WTC11 (cell line): Measurements from ENCODE around the gene EEF1AKMT1. TPM values are rescaled to one million over a fixed set of nuclear protein-coding genes. Genes with fewer than 3 reads are reported as not detected.

Experiments used
- ATAC-seq: fragments of 200-7000 bp; cut with Tn5 transposase; 2 replicates; pipeline ENCODE4 v1.10.0; 2021; ENCODE audit warnings: mild to moderate bottlenecking, moderate library complexity
- CTCF ChIA-PET: fragments of 300-600 bp; sonication (Branson Sonifier 250); formaldehyde crosslinking; loops from one replicate; lab custom pipeline; 2021; ENCODE audit warnings: antibody characterized with exemption; lab: Charles Lee
- POLR2A ChIA-PET: fragments of 350-600 bp; sonication (Branson Sonifier 250); formaldehyde crosslinking; loops from one replicate; lab custom pipeline; 2021; ENCODE audit warnings: antibody characterized with exemption; lab: Charles Lee
- DNase-seq: peaks from one replicate; pipeline ENCODE4 v3.0.0; 2021; ENCODE audit warnings: low spot score
- H3K27ac Mint-ChIP-seq: 2 replicates; pipeline ENCODE4 v1.8.0; 2021; ENCODE audit warnings: mixed read lengths
- H3K27me3 Mint-ChIP-seq: 2 replicates; pipeline ENCODE4 v1.8.0; 2021; ENCODE audit warnings: low read depth, mild to moderate bottlenecking, moderate library complexity, mixed read lengths
- H3K36me3 Mint-ChIP-seq: 2 replicates; pipeline ENCODE4 v1.8.0; 2021; ENCODE audit warnings: mixed read lengths
- H3K4me1 Mint-ChIP-seq: 2 replicates; pipeline ENCODE4 v1.8.0; 2022; ENCODE audit warnings: mixed read lengths
- H3K4me3 Mint-ChIP-seq: 2 replicates; pipeline ENCODE4 v1.8.0; 2021; ENCODE audit warnings: mild to moderate bottlenecking, moderate library complexity, mixed read lengths
- H3K9me3 Mint-ChIP-seq: 2 replicates; pipeline ENCODE4 v1.8.0; 2021; ENCODE audit warnings: mixed read lengths
- ATF1 ChIP-seq: sonication (generic); formaldehyde crosslinking; IDR thresholded peaks from 2 replicates; pipeline ENCODE4 v1.8.1; 2023; ENCODE audit warnings: mild to moderate bottlenecking, moderate library complexity, missing genetic modification reagents
- CREB1 ChIP-seq: sonication (generic); formaldehyde crosslinking; IDR thresholded peaks from 2 replicates; pipeline ENCODE4 v1.8.0; 2023; ENCODE audit warnings: mild to moderate bottlenecking, missing genetic modification reagents
- ELF4 ChIP-seq: sonication (generic); formaldehyde crosslinking; IDR thresholded peaks from 2 replicates; pipeline ENCODE4 v1.8.1; 2022; ENCODE audit warnings: low read depth, mild to moderate bottlenecking, moderate library complexity, missing genetic modification reagents
- EMX1 ChIP-seq: fragments of 250-450 bp; sonication (Bioruptor Pico); IDR thresholded peaks from 2 replicates; pipeline ENCODE4 v1.8.0; 2021; ENCODE audit warnings: mild to moderate bottlenecking
- ESRRA ChIP-seq: sonication (generic); formaldehyde crosslinking; IDR thresholded peaks from 2 replicates; pipeline ENCODE4 v1.8.1; 2022; ENCODE audit warnings: mild to moderate bottlenecking, missing genetic modification reagents, borderline replicate concordance
- FOXJ3 ChIP-seq: sonication (generic); formaldehyde crosslinking; IDR thresholded peaks from 2 replicates; pipeline ENCODE4 v1.9.0; 2021; ENCODE audit warnings: missing genetic modification reagents, mild to moderate bottlenecking, borderline replicate concordance
- GABPB1 ChIP-seq: sonication (generic); formaldehyde crosslinking; IDR thresholded peaks from 2 replicates; pipeline ENCODE4 v1.8.1; 2023; ENCODE audit warnings: mild to moderate bottlenecking, missing genetic modification reagents
- JAZF1 ChIP-seq: fragments of 250-450 bp; sonication (Bioruptor Pico); IDR thresholded peaks from 2 replicates; pipeline ENCODE4 v1.9.0; 2021; ENCODE audit warnings: moderate library complexity, mild to moderate bottlenecking, inconsistent platforms
- JUN ChIP-seq: sonication (generic); formaldehyde crosslinking; IDR thresholded peaks from 2 replicates; pipeline ENCODE4 v1.8.0; 2023; ENCODE audit warnings: mild to moderate bottlenecking, missing genetic modification reagents
- MXD4 ChIP-seq: fragments of 250-450 bp; sonication (Bioruptor Pico); IDR thresholded peaks from 2 replicates; pipeline ENCODE4 v1.8.0; 2021; ENCODE audit warnings: mild to moderate bottlenecking, moderate library complexity, borderline replicate concordance
- NFYB ChIP-seq: sonication (generic); formaldehyde crosslinking; conservative IDR thresholded peaks from 2 replicates; pipeline ENCODE4 v1.8.0; 2022; ENCODE audit warnings: low read depth, missing genetic modification reagents
- RORB ChIP-seq: fragments of 250-450 bp; sonication (Bioruptor Pico); IDR thresholded peaks from 2 replicates; pipeline ENCODE4 v1.9.0; 2021; ENCODE audit warnings: mild to moderate bottlenecking
- SMAD4 ChIP-seq: sonication (generic); formaldehyde crosslinking; IDR thresholded peaks from 2 replicates; pipeline ENCODE4 v1.8.0; 2022; ENCODE audit warnings: mild to moderate bottlenecking, missing genetic modification reagents
- SOX15 ChIP-seq: fragments of 250-450 bp; sonication (Bioruptor Pico); IDR thresholded peaks from 2 replicates; pipeline ENCODE4 v1.9.0; 2021; ENCODE audit warnings: mild to moderate bottlenecking
- TCF7 ChIP-seq: sonication (generic); formaldehyde crosslinking; IDR thresholded peaks from 2 replicates; pipeline ENCODE4 v1.8.0; 2022; ENCODE audit warnings: mild to moderate bottlenecking, low read depth, missing genetic modification reagents, moderate library complexity
- ZNF138 ChIP-seq: sonication (generic); formaldehyde crosslinking; conservative IDR thresholded peaks from 2 replicates; pipeline ENCODE4 v1.8.1; 2022; ENCODE audit warnings: mild to moderate bottlenecking, moderate library complexity, missing genetic modification reagents
- ZNF263 ChIP-seq: sonication (generic); formaldehyde crosslinking; IDR thresholded peaks from 2 replicates; pipeline ENCODE4 v1.8.1; 2022; ENCODE audit warnings: low read depth, mild to moderate bottlenecking, moderate library complexity, missing genetic modification reagents
- ZNF416 ChIP-seq: fragments of 250-450 bp; sonication (Bioruptor Pico); IDR thresholded peaks from 2 replicates; pipeline ENCODE4 v1.9.0; 2021; ENCODE audit warnings: mild to moderate bottlenecking, inconsistent platforms
- ZNF423 ChIP-seq: fragments of 250-450 bp; sonication (Bioruptor Pico); IDR thresholded peaks from 2 replicates; pipeline ENCODE4 v2.1.2; 2022; ENCODE audit warnings: mild to moderate bottlenecking, moderate library complexity
- total RNA-seq: library from RNA; stranded (reverse); gene quantifications from 3 replicates; pipeline ENCODE4 v1.2.3, GENCODE V29; 2021
- TF ChIP-seq, protein P1 (sequence below): sonication (generic); formaldehyde crosslinking; IDR thresholded peaks from 2 replicates; pipeline ENCODE4 v1.8.0; 2023; ENCODE audit warnings: mild to moderate bottlenecking, missing genetic modification reagents
- TF ChIP-seq, protein P2 (sequence below): fragments of 250-450 bp; sonication (Bioruptor Pico); conservative IDR thresholded peaks from 2 replicates; pipeline ENCODE4 v1.9.0; 2021; ENCODE audit warnings: mild to moderate bottlenecking
- TF ChIP-seq, protein P3 (sequence below): sonication (generic); formaldehyde crosslinking; IDR thresholded peaks from 2 replicates; pipeline ENCODE4 v1.8.0; 2023; ENCODE audit warnings: missing genetic modification reagents
- TF ChIP-seq, protein P4 (sequence below): sonication (generic); formaldehyde crosslinking; conservative IDR thresholded peaks from 2 replicates; pipeline ENCODE4 v1.8.1; 2023; ENCODE audit warnings: mild to moderate bottlenecking, low read depth, missing genetic modification reagents, moderate library complexity

Gene EEF1AKMT1
- total RNA-seq, 1 experiment from 2014 or later: 2.6 TPM

DNA sequence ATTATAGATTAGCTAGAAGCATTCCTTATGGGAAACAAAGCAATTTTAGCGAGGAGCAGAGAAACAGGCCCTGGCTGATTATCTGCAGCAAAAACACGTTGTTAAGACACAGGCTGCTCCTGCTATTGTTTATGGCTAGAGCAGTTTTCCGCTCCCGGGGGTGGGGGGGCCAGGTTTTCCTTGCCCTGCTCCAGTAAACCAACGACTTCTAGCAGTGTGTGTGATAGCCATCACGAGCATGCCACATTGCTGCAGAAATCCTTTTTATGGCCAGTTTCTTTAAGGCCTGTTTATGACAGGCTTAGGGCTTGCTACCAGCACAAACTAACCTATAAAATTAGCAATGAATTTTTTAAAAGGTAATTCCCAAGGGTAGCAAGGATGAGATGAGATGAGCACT lies 88.7 kb downstream of the EEF1AKMT1 start:
- Mint-ChIP-seq H3K27me3 (no peaks in the 10 kb centered on the region), H3K9me3 (no peaks in the 10 kb centered on the region), H3K36me3 (no peaks in the 10 kb centered on the region), H3K4me1 (peaks cover 57% of the 10 kb centered on the region), H3K4me3 (no peak overlapping the region), H3K27ac (no peak overlapping the region)
- POLR2A ChIA-PET: no interaction called here
- CTCF ChIA-PET: interaction anchor here (0.6 to 1.6 kb wide), 6 partner anchors 26 to 258 kb away, joined by 3 to 6 read pairs (median 4); no protein-coding TSS in a partner anchor
- ATAC-seq (no peak), DNase-seq (no peak)
- no peak for TF ChIP-seq ZNF138 (CRISPR knock-in tag)
- no peak for TF ChIP-seq RORB (CRISPR knock-in tag)
- TF ChIP-seq ATF1 (CRISPR knock-in tag): no peak
- TF ChIP-seq ESRRA (CRISPR knock-in tag): no peak
- TF ChIP-seq JAZF1: no peak
- TF ChIP-seq ELF4 (CRISPR knock-in tag): no peak
- TF ChIP-seq, protein P1, sequence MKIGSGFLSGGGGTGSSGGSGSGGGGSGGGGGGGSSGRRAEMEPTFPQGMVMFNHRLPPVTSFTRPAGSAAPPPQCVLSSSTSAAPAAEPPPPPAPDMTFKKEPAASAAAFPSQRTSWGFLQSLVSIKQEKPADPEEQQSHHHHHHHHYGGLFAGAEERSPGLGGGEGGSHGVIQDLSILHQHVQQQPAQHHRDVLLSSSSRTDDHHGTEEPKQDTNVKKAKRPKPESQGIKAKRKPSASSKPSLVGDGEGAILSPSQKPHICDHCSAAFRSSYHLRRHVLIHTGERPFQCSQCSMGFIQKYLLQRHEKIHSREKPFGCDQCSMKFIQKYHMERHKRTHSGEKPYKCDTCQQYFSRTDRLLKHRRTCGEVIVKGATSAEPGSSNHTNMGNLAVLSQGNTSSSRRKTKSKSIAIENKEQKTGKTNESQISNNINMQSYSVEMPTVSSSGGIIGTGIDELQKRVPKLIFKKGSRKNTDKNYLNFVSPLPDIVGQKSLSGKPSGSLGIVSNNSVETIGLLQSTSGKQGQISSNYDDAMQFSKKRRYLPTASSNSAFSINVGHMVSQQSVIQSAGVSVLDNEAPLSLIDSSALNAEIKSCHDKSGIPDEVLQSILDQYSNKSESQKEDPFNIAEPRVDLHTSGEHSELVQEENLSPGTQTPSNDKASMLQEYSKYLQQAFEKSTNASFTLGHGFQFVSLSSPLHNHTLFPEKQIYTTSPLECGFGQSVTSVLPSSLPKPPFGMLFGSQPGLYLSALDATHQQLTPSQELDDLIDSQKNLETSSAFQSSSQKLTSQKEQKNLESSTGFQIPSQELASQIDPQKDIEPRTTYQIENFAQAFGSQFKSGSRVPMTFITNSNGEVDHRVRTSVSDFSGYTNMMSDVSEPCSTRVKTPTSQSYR (CRISPR knock-in tag): no peak
- no peak for TF ChIP-seq JUN (CRISPR knock-in tag)
- no peak for TF ChIP-seq EMX1 (CRISPR knock-in tag)
- TF ChIP-seq, protein P2, sequence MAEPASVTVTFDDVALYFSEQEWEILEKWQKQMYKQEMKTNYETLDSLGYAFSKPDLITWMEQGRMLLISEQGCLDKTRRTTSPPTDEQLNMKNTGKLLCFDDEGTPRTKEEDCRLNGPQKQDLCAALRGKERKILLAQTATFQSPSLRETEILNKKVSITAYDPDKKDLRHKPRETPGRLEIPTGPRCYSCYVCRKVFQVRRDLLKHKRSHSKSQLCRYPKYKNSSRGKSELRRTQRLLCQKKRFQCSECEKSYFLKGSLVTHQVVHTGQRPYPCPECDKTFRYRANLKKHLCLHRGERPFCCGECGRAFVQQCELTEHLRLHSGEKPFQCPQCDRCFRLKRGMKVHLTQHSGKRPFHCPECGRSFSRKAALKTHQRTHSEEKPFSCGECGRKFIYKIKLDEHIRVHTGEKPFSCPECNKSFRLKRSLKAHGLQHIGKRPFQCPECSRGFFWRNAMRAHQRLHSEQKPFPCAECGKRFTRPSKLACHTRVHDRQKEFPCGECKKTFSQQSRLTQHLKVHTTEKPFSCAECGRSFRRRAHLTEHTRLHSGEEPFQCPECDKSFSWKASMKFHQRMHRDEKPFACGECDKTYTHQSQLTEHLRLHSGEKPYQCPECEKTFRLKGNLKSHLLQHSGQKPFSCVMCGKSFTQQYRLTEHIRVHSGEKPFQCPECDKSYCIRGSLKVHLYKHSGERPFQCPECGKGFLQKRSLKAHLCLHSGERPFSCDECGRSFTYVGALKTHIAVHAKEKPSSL (CRISPR knock-in tag): no peak
- no peak for TF ChIP-seq SOX15
- TF ChIP-seq ZNF416: no peak
- TF ChIP-seq FOXJ3 (CRISPR knock-in tag): no peak
- TF ChIP-seq ZNF263 (CRISPR knock-in tag): no peak
- TF ChIP-seq MXD4 (CRISPR knock-in tag): no peak

DNA sequence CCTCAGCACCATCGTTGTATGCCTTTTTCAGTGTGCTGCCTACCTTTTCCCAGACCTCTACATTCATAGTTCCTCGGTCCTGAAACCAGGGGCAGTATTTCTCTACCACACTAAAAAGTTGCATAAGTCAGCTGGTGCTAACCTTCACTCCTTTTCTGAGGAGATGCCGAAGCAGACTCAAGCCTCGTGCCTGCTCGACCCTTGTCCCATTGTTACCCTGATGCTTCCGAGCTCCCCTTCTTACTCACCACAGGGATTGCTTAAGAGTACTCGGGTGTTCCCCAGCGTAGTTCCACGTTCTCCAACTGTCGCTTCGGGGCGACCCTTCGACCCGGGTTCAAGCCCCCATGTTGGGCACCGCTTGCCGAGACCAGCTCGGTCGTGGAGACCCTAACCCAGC lies 89.2 kb downstream of the EEF1AKMT1 start:
- ChIA-PET CTCF (interaction anchor here (0.9 to 1.6 kb wide), 5 partner anchors 27 to 259 kb away, joined by 3 to 5 read pairs (median 3); no protein-coding TSS in a partner anchor), POLR2A (interaction anchor here (0.5 to 1.2 kb wide), 2 partner anchors 13 to 240 kb away, joined by 4 to 5 read pairs; no protein-coding TSS in a partner anchor)
- H3K4me1 Mint-ChIP-seq: peaks cover 57% of the 10 kb centered on the region
- H3K4me3 Mint-ChIP-seq: no peak overlapping the region
- no peaks in the 10 kb centered on the region for H3K36me3 Mint-ChIP-seq
- H3K9me3 Mint-ChIP-seq: no peaks in the 10 kb centered on the region
- peak overlapping the region; percentile 79 for H3K27ac Mint-ChIP-seq
- no peaks in the 10 kb centered on the region for H3K27me3 Mint-ChIP-seq
- no peak for TF ChIP-seq NFYB (CRISPR knock-in tag)
- TF ChIP-seq, all 79 proteins: peak for 0
- DNase-seq (no peak), ATAC-seq (peak; percentile 66)

DNA sequence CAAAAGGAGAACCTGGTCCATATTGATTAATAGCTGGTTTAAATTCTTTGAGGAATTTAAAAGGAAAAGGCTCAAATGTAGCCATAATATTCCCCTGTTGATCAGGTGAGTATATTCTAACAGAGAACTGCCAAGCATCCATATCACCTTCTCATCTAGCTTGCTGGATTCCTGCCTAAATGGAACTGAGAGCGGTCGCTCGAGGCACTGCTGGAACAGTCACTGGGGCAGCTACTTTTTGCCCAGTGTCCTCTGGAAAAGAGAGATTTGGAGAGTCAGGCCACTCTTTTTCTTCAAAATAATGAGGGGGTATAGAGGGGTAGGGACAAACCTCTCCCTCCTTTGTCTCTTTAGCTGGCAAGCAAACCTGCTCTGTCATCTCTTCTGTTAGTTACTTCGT lies 89.7 kb downstream of the EEF1AKMT1 start:
- no peaks in the 10 kb centered on the region for H3K27me3 Mint-ChIP-seq
- no peak for ATAC-seq
- no peak overlapping the region for H3K4me3 Mint-ChIP-seq
- no peaks in the 10 kb centered on the region for H3K36me3 Mint-ChIP-seq
- CTCF ChIA-PET: interaction anchor here (0.9 to 1.6 kb wide), 5 partner anchors 27 to 259 kb away, joined by 3 to 5 read pairs (median 3); no protein-coding TSS in a partner anchor
- no peak for DNase-seq
- H3K9me3 Mint-ChIP-seq: no peaks in the 10 kb centered on the region
- peak overlapping the region; percentile 54; the same call in 1 of the 2 replicates for H3K27ac Mint-ChIP-seq
- peaks cover 57% of the 10 kb centered on the region for H3K4me1 Mint-ChIP-seq
- POLR2A ChIA-PET: interaction anchor here (0.5 to 1.2 kb wide), 2 partner anchors 13 to 241 kb away, joined by 4 to 5 read pairs; no protein-coding TSS in a partner anchor
- TF ChIP-seq, protein P3, sequence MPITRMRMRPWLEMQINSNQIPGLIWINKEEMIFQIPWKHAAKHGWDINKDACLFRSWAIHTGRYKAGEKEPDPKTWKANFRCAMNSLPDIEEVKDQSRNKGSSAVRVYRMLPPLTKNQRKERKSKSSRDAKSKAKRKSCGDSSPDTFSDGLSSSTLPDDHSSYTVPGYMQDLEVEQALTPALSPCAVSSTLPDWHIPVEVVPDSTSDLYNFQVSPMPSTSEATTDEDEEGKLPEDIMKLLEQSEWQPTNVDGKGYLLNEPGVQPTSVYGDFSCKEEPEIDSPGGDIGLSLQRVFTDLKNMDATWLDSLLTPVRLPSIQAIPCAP (CRISPR knock-in tag): no peak
- TF ChIP-seq MXD4 (CRISPR knock-in tag): no peak
- no peak for TF ChIP-seq SMAD4 (CRISPR knock-in tag)
- TF ChIP-seq FOXJ3 (CRISPR knock-in tag): no peak
- TF ChIP-seq, protein P2 (CRISPR knock-in tag): no peak
- TF ChIP-seq ZNF423: no peak
- TF ChIP-seq, protein P4, sequence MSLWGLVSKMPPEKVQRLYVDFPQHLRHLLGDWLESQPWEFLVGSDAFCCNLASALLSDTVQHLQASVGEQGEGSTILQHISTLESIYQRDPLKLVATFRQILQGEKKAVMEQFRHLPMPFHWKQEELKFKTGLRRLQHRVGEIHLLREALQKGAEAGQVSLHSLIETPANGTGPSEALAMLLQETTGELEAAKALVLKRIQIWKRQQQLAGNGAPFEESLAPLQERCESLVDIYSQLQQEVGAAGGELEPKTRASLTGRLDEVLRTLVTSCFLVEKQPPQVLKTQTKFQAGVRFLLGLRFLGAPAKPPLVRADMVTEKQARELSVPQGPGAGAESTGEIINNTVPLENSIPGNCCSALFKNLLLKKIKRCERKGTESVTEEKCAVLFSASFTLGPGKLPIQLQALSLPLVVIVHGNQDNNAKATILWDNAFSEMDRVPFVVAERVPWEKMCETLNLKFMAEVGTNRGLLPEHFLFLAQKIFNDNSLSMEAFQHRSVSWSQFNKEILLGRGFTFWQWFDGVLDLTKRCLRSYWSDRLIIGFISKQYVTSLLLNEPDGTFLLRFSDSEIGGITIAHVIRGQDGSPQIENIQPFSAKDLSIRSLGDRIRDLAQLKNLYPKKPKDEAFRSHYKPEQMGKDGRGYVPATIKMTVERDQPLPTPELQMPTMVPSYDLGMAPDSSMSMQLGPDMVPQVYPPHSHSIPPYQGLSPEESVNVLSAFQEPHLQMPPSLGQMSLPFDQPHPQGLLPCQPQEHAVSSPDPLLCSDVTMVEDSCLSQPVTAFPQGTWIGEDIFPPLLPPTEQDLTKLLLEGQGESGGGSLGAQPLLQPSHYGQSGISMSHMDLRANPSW: no peak
- no peak for TF ChIP-seq TCF7 (CRISPR knock-in tag)
- no peak for TF ChIP-seq CREB1 (CRISPR knock-in tag)
- TF ChIP-seq GABPB1 (CRISPR knock-in tag): no peak
